Endothelial cell of umbilical vein (primary cell): ENCODE results near the gene GM2A.

Experiments used
- EZH2 ChIP-seq: IDR thresholded peaks from 2 replicates; pipeline ENCODE4 v1.6.1; 2012; ENCODE audit warnings: borderline replicate concordance, low read depth, mild to moderate bottlenecking, moderate library complexity, low read length, inconsistent platforms; ENCODE audit not compliant: severe bottlenecking
- FOS ChIP-seq: IDR thresholded peaks from 2 replicates; pipeline ENCODE4 v1.6.1; 2011; ENCODE audit warnings: mild to moderate bottlenecking, low read length, moderate library complexity, borderline replicate concordance; ENCODE audit not compliant: insufficient read depth
- GATA2 ChIP-seq: IDR thresholded peaks from 2 replicates; pipeline ENCODE4 v1.7.0; 2011; ENCODE audit warnings: low read depth, mild to moderate bottlenecking, moderate library complexity, mixed read lengths, low read length; ENCODE audit not compliant: insufficient read length, insufficient read depth
- JUN ChIP-seq: IDR thresholded peaks from 2 replicates; pipeline ENCODE4 v1.6.1; 2011; ENCODE audit warnings: borderline replicate concordance, low read depth; ENCODE audit not compliant: insufficient read length, insufficient read depth
- MAX ChIP-seq: IDR thresholded peaks from 2 replicates; pipeline ENCODE4 v1.6.1; 2011; ENCODE audit not compliant: insufficient read depth, insufficient read length
- MYC ChIP-seq: IDR thresholded peaks from one replicate; pipeline ENCODE4 v1.6.1; 2011; ENCODE audit warnings: mild to moderate bottlenecking, low read depth, low read length
- POLR2A ChIP-seq: IDR thresholded peaks from 2 replicates; pipeline ENCODE4 v1.6.1; 2012; ENCODE audit warnings: low read depth, mild to moderate bottlenecking, control low read depth, low read length
- POLR2AphosphoS5 ChIP-seq: IDR thresholded peaks from 2 replicates; pipeline ENCODE4 v1.6.1; 2012; ENCODE audit warnings: low read depth, mild to moderate bottlenecking, control low read depth, low read length, moderate library complexity; ENCODE audit not compliant: insufficient read depth
- TF ChIP-seq, protein P1 (sequence below), 2 donors: IDR thresholded peaks; 1 replicate in 1 of 2; 2 replicates in 1 of 2; pipeline ENCODE4 v1.5.1; 2011; ENCODE audit warnings: low read length in 2 of 2, mild to moderate bottlenecking in 2 of 2, moderate library complexity in 2 of 2, control low read depth in 1 of 2, inconsistent platforms in 1 of 2, low read depth in 1 of 2; ENCODE audit not compliant: insufficient read depth in 1 of 2; ENCODE audit errors: extremely low read depth in 1 of 2

DNA sequence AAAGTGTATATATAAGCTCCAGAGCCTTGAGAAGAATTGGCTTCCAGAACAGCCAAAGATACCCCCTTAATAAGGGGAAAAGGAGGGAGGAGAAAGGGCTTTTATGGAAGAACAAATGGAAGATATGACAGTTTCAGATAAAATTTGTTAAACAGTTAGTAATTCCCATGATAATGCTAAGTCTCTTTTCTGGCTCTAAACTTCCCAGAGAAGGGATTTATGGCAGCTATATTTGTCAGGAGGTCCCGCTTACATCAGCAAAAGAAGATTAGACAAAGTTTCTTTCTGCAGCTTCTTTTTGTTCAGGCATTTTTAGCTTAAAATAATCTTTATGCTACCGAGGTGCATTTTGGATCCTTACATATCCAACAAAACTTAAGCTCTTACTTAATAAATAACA, 64.9 kb downstream of the GM2A start:
- TF ChIP-seq, protein P1, sequence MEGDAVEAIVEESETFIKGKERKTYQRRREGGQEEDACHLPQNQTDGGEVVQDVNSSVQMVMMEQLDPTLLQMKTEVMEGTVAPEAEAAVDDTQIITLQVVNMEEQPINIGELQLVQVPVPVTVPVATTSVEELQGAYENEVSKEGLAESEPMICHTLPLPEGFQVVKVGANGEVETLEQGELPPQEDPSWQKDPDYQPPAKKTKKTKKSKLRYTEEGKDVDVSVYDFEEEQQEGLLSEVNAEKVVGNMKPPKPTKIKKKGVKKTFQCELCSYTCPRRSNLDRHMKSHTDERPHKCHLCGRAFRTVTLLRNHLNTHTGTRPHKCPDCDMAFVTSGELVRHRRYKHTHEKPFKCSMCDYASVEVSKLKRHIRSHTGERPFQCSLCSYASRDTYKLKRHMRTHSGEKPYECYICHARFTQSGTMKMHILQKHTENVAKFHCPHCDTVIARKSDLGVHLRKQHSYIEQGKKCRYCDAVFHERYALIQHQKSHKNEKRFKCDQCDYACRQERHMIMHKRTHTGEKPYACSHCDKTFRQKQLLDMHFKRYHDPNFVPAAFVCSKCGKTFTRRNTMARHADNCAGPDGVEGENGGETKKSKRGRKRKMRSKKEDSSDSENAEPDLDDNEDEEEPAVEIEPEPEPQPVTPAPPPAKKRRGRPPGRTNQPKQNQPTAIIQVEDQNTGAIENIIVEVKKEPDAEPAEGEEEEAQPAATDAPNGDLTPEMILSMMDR (IDR thresholded peaks at IDR 0.05; ENCODE audit: extremely low read depth in 1 of 2, insufficient read depth in 1 of 2, low read depth in 1 of 2, low read length in 2 of 2): no peak
- TF ChIP-seq POLR2A: no peak
- TF ChIP-seq EZH2: no peak
- no peak for TF ChIP-seq POLR2AphosphoS5
- no peak for TF ChIP-seq FOS
- TF ChIP-seq MAX: no peak
- TF ChIP-seq JUN: no peak
- TF ChIP-seq MYC: no peak
- no peak for TF ChIP-seq GATA2
